Heart left ventricle (tissue), 16 donors: ENCODE measurements around the gene PCSK6. TPM values are rescaled to one million over a fixed set of nuclear protein-coding genes. Genes with fewer than 3 reads are reported as not detected.

ENCODE experiments used
- ATAC-seq, 4 donors: fragments of 200-7000 bp; cut with Tn5 transposase; one replicate each; pipeline ENCODE4 v1.9.1; 2020 to 2022; ENCODE audit warnings: moderate library complexity in 4 of 4, mild to moderate bottlenecking in 3 of 4, moderate number of reproducible peaks in 1 of 4
- DNase-seq, 5 donors: peaks; one replicate each; pipeline ENCODE4 v3.0.0-alpha.2; 2020
- H3K27ac ChIP-seq, 12 donors: fragments of 200-600 bp; sonication (generic) in 4 of 12; one replicate each; pipeline versions ENCODE4 v1.5.0 to v1.8.0; 2016 to 2022; ENCODE audit warnings: mild to moderate bottlenecking in 2 of 12
- H3K27me3 ChIP-seq, 9 donors: fragments of 200-600 bp; sonication (generic) in 2 of 9; one replicate each; pipeline versions ENCODE4 v1.5.1 to v1.8.0; 2016 to 2022; ENCODE audit warnings: mild to moderate bottlenecking in 3 of 9
- H3K36me3 ChIP-seq, 9 donors: fragments of 200-600 bp; sonication (generic) in 2 of 9; one replicate each; pipeline versions ENCODE4 v1.5.0 to v1.8.0; 2018 to 2022; ENCODE audit warnings: mild to moderate bottlenecking in 2 of 9
- H3K4me1 ChIP-seq, 12 donors: fragments of 200-600 bp; sonication (generic) in 4 of 12; one replicate each; pipeline versions ENCODE4 v1.5.0 to v1.8.0; 2016 to 2022; ENCODE audit warnings: mild to moderate bottlenecking in 3 of 12
- H3K4me3 ChIP-seq, 12 donors: fragments of 200-600 bp; sonication (generic) in 4 of 12; one replicate each; pipeline versions ENCODE4 v1.5.0 to v1.8.0; 2017 to 2022; ENCODE audit warnings: mild to moderate bottlenecking in 9 of 12, moderate library complexity in 4 of 12
- H3K9me3 ChIP-seq, 12 donors: fragments of 200-600 bp; sonication (generic) in 4 of 12; one replicate each; pipeline versions ENCODE4 v1.5.0 to v1.8.0; 2016 to 2022; ENCODE audit warnings: mild to moderate bottlenecking in 1 of 12
- POLR2A ChIP-seq, 2 donors: fragments of 450-650 bp; IDR thresholded peaks; one replicate each; pipeline ENCODE4 v1.6.1; 2017; ENCODE audit warnings: antibody characterized with exemption in 2 of 2, mild to moderate bottlenecking in 2 of 2, moderate library complexity in 2 of 2
- WGBS, 4 donors: extraction: QIAGEN DNeasy Blood & Tissue Kit in 2 of 4; methylation state at CpG; one replicate each; pipeline versions ENCODE4 v1.1.5 to v1.1.7; 2013 to 2018; 5-methylcytosine and 5-hydroxymethylcytosine counted together
- intact Hi-C, 10 donors: fragments of 100-400 bp; cut with DNase I; formaldehyde crosslinking; loops; one replicate each; pipeline versions ENCODE4 v1.11.1 to v1.14.2; 2022
- polyA plus RNA-seq, 2 donors: library from polyadenylated mRNA; stranded (reverse); fragments of 200-250 nt; gene quantifications; one replicate each; pipeline ENCODE4 v1.2.3, GENCODE V29; 2013
- total RNA-seq, 9 donors: library from RNA; depleted of rRNA in 2 of 9; stranded (reverse); fragments of >200 nt in 2 of 9; fragmentation: NEBNext Ultra II Directional in 3 of 9; extraction: Animal tissue kit (Norgen Biotek cat#: 25700) in 3 of 9; gene quantifications; one replicate each; pipeline versions ENCODE4 v1.1.0 to v1.2.4, GENCODE V29; 2016 to 2023
- TF ChIP-seq, protein P1 (sequence below), 12 donors: fragments of 200-600 bp; sonication (generic) in 4 of 12; IDR thresholded peaks; one replicate each; pipeline versions ENCODE4 v1.5.0 to v1.8.0; 2018 to 2022; ENCODE audit warnings: antibody characterized with exemption in 12 of 12, mild to moderate bottlenecking in 5 of 12
- donor health status: ischemic (EF 13 %, LVEDD 7.1; RV severe dilation, severe dysfunction).
- donor health status: healthy with polysubstance abuse.
- donor health status: DM: no; HTN: yes; CAD: no.
- donor health status: DM: no; HTN: no; CAD: no.
- donor health status: ischemic (EF 25% LVEDD 6.9; RV normal size, moderate dysfunction).
- donor health status: ischemic (EF 25% LVEDD 5.7; RV mildly dilated, moderate dysfunction).
- donor health status: healthy.
- donor health status: DM: yes; HTN: yes; CAD: no.
- donor health status: ischemic (EF 35%, LVEDD 5.7; RV mildly dilated, moderate dysfunction).
- donor health status: nonischemic (EF 11% LVEDD 7.7; RV severe dilation, severe dysfunction).
- donor health status: DM: yes; HTN: yes; CAD: no.
- donor health status: PGD.
- donor health status: ischemic (EF 29% LVEDD 5.4; RV normal size, mild dysfunction).
- donor health status: nonischemic (EF 23%, LVEDD 6.1; RV moderate dilation, normal function).

PCSK6 gene
- total and polyA plus RNA-seq, 11 donors = 7.3 to 41.7 (median 22.3) TPM

DNA sequence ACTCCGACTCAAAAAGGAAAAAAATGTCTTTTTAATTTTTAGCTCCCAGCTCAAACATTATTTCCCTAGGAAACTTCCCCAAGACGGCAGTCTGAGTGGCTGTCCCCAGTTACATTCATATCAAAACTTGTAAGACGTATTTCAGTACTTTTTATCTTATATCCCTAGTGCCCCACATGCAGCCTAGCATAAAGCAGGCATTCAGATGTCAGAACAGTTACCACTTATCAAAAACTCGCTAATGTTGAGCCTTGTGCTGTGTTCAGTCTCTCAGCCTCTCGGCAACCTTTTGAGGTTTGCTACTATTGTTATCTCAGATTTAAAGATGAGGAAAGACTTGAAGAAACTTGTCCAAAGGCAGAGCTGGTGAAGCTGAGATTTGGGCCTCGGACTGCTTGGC lies 205.6 kb downstream of the PCSK6 start:
- Histone ChIP-seq H3K36me3 (peaks cover 0 to 98% (median 94%) of the 10 kb centered on the region in 9 donors), H3K4me1 (peaks cover 0 to 9% (median 0%) of the 10 kb centered on the region in 12 donors), H3K9me3 (peaks cover 0 to 3% (median 0%) of the 10 kb centered on the region in 12 donors), H3K4me3 (no peak overlapping the region), H3K27me3 (no peaks in the 10 kb centered on the region), H3K27ac (no peak overlapping the region)
- ATAC-seq = no peak
- TF ChIP-seq, protein P1, sequence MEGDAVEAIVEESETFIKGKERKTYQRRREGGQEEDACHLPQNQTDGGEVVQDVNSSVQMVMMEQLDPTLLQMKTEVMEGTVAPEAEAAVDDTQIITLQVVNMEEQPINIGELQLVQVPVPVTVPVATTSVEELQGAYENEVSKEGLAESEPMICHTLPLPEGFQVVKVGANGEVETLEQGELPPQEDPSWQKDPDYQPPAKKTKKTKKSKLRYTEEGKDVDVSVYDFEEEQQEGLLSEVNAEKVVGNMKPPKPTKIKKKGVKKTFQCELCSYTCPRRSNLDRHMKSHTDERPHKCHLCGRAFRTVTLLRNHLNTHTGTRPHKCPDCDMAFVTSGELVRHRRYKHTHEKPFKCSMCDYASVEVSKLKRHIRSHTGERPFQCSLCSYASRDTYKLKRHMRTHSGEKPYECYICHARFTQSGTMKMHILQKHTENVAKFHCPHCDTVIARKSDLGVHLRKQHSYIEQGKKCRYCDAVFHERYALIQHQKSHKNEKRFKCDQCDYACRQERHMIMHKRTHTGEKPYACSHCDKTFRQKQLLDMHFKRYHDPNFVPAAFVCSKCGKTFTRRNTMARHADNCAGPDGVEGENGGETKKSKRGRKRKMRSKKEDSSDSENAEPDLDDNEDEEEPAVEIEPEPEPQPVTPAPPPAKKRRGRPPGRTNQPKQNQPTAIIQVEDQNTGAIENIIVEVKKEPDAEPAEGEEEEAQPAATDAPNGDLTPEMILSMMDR (IDR thresholded peaks at IDR 0.05) = no peak
- TF ChIP-seq POLR2A (IDR thresholded peaks at IDR 0.05) = no peak
- 78 to 91% (median 86%) methylated on average over 6 of the region's 6 CpGs for WGBS, 4 donors
- no peak for DNase-seq
- intact Hi-C loops = no loop called here

DNA sequence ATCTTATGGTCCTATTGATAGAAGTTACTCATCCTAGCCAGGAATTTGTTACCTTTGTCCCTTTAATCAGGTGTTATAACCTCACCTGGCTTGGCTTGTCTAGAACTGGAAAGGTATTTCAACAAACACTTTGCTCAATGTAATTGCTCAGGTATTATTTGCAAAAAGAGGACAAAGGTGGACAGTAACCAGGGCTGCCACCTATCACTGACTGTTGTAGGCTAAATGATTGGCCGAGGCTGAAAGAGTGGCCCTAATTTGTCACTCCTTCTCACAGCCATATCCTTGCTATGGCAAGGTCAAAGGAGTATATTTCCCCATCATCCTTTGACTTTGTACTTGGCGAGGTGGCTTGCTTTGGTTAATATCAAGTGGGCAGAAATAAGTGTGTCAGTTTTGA lies 209.5 kb downstream of the PCSK6 start:
- 88 to 98% (median 91%) methylated on average over 2 of the region's 2 CpGs for WGBS, 4 donors

DNA sequence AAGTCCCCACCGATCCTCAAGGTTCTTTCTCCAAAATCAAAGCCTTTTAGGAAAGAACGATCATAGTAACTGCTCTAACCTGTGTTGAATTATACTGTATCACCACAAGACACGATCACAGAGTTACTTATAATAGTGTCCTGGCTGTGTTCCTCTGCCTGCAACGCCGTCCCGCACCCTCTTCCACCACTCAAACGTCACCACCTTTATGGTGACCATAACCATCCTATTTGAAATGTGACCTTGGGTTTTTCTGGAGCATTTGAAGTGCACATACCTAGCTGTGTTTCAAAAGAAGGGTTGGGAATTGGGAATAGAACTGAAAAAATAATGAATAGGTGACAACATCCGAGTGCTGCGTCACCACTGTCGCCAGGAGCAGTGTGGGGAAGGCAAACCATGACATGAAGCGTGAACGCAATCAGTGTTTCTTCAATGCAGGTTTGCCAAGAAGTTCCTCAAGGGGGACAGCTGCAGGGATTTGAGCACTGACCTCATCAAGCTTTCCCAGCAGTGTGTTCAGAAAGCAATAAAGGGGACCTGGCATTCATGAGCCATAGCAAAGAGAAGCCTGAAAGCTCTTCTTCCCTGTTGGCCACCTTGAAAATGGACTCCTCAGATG lies 211.5 kb downstream of the PCSK6 start:
- DNase-seq (no peak), ATAC-seq (peak in 1 of 4 donors; percentile 5)
- Histone ChIP-seq H3K9me3 (no peaks in the 10 kb centered on the region), H3K36me3 (peaks cover 0 to 69% (median 64%) of the 10 kb centered on the region in 9 donors), H3K4me3 (peak overlapping the region in 11 of 12 donors; percentile 62 to 98 (median 92)), H3K27me3 (no peaks in the 10 kb centered on the region), H3K4me1 (peaks cover 6 to 29% (median 18%) of the 10 kb centered on the region in 12 donors), H3K27ac (peak overlapping the region; percentile 66 to 97 (median 94))
- no peak for TF ChIP-seq POLR2A (IDR thresholded peaks at IDR 0.05)
- TF ChIP-seq, protein P1 (IDR thresholded peaks at IDR 0.05) = no peak
- intact Hi-C loops = loop anchor here in 1 of 10 donors (10.0 kb wide), 1 partner anchor 673 kb away; the partner anchor contains the start of genes ASB7 and LINS1
- 79 to 84% (median 80%) methylated on average over 12 of the region's 12 CpGs for WGBS, 4 donors

More for the DNA sequence above, 209.5 kb downstream of the PCSK6 start:
- H3K9me3 ChIP-seq = no peaks in the 10 kb centered on the region
- no peaks in the 10 kb centered on the region for H3K27me3 ChIP-seq
- H3K27ac ChIP-seq = no peak overlapping the region
- peaks cover 6 to 24% (median 15%) of the 10 kb centered on the region in 12 donors for H3K4me1 ChIP-seq
- H3K36me3 ChIP-seq = peaks cover 0 to 69% (median 64%) of the 10 kb centered on the region in 9 donors
- no peak overlapping the region for H3K4me3 ChIP-seq
- intact Hi-C loops = no loop called here
- TF ChIP-seq, protein P1 (IDR thresholded peaks at IDR 0.05) = no peak
- TF ChIP-seq POLR2A (IDR thresholded peaks at IDR 0.05) = no peak
- DNase-seq = no peak
- ATAC-seq = no peak

DNA sequence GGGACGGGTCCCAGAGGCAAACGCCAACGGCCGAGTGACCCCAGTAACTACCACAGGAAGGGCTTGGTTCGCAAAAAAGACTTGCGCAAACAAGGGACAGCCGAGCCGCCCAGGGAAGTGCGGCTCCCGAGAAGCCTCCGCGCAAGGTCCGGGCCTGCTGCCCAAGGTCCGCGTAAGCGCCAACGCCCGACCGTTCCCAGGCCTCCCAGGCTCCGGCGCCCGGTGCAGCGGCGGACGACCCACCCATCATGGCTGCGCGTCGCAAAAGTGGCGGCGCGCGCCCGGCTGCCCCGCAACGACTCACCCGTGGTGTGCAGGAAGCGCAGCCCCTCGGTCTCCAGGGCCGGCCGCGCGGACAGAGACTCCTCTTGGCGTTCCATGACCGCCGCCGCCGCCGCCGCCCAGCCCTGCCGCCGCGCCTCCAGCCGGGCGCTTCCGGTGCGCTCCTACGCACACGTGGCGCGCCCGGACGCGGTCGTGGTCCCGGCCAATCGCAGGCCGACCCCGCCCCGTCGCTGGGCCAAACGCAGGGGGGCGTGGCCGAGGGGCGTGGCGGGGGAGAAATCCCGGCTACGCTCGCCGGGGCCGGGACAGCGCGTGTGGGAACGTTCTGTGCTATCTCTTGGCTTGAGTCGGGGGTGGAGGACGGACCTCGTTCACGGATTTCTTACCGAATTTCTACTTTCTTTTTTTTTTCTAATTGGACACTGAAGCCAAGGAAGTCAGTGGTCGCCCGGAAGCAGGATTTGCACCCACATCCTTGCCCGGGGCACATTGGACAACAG lies 212.3 kb downstream of the PCSK6 start, which contains the start of gene SELENOS:
TSS of gene SELENOS (minus strand) at position 448 of the 785 bp plus-strand sequence. CDS start at position 380, 68 bp downstream.
- 0 to 1% (median 1%) methylated on average over 31 to 91 of the region's 91 CpGs for WGBS, 4 donors
- intact Hi-C loops = loop anchor here in 1 of 10 donors (10.0 kb wide), 1 partner anchor 672 kb away; the partner anchor contains the start of genes ASB7 and LINS1

More for the DNA sequence above, 212.3 kb downstream of the PCSK6 start, which contains the start of gene SELENOS:
- peaks cover 6 to 36% (median 18%) of the 10 kb centered on the region in 12 donors for H3K4me1 ChIP-seq
- H3K27me3 ChIP-seq = no peaks in the 10 kb centered on the region
- peak within 1 kb of the TSS; percentile 62 to 98 (median 90) for H3K4me3 ChIP-seq
- H3K9me3 ChIP-seq = no peaks in the 10 kb centered on the region
- H3K27ac ChIP-seq = peak within 1 kb of the TSS; percentile 82 to 97 (median 94)
- peaks cover 0 to 69% (median 64%) of the 10 kb centered on the region in 9 donors for H3K36me3 ChIP-seq
- DNase-seq (peak; percentile 93 to 95 (median 94)), ATAC-seq (peak; percentile 86 to 97 (median 95))
- TF ChIP-seq, protein P1 (IDR thresholded peaks at IDR 0.05) = peak in 1 of 12 donors; percentile 8
- peak; percentile 96 to 98 for TF ChIP-seq POLR2A (IDR thresholded peaks at IDR 0.05)
